HG03066 (cell line): ENCODE data around the gene CDKN2B-AS1.
"Not testable (repeated sequence)": the region's sequence is repeated elsewhere in the genome, so short reads cannot be mapped to it uniquely, and the experiment has no call there.

ENCODE experiments used
- ATAC-seq: cut with Tn5 transposase; IDR thresholded peaks from one replicate; pipeline ENCODE4 v1.9.1; 2021; ENCODE audit warnings: low read depth; ENCODE audit not compliant: unreplicated experiment

Gene CDKN2B-AS1

DNA sequence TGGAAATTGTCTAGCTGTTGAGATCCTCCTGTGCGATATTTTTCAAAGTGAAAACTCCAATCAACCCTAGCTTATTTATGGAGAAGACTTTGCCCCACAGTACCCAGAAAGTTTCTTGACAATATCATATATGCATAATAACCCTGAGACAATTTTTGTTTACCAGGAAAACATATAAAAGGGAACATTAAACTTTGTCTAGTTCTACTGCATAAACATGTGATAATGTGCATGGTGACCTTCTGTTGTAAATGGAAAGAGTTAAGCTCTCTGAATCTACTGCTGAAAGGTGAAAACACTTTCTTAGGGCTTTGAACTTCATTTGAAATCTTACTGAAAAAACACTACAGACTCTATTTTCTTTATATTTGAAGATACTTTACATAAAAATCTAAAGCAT is 46.8 kb downstream of the CDKN2B-AS1 start:
- ATAC-seq, result no peak

DNA sequence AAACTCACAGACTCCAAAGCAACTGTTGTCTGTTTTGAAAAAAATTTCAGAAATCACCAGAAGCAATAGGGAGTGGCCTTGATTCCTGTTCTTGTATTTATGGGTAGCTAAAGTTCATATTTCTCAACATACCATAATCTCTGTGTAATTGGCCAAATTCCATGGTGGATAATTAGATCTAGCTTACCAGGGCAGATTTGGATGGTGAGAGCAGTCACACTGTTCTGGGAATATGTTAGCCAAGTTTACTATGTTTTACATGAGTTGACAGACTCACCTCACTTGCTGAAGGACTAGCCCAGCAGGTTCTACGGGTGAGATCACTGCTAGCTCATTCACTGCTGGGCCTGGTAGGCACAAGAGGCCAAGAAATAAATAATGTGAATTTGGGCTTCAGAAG is 47.2 kb downstream of the CDKN2B-AS1 start:
- no peak for ATAC-seq

GRCh38 chr9:22043928-22044327 is 49.3 kb downstream of the CDKN2B-AS1 start:
- ATAC-seq, result no peak

DNA sequence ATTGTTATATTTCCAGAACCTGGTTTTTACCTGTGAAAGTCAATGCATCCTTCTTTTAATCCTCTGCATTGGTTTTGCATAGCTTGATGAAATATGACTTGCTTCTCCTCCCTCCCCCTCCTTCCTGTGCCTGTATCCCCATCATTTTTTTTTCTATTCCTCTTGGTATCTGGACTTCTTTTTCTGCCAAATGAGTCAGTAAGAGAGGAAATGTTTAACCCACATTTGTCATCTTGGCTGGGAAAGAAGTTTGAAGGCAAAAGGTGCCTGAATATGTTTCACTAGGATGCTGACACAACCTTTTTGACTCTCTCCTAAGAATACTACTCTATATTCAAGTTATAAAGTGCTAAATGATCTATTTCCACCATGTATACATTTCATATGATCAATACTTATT is 50.0 kb downstream of the CDKN2B-AS1 start:
- no peak for ATAC-seq

- no peak for ATAC-seq
These were observed 50.8 kb downstream of the CDKN2B-AS1 start for GRCh38 chr9:22045423-22045822.

DNA sequence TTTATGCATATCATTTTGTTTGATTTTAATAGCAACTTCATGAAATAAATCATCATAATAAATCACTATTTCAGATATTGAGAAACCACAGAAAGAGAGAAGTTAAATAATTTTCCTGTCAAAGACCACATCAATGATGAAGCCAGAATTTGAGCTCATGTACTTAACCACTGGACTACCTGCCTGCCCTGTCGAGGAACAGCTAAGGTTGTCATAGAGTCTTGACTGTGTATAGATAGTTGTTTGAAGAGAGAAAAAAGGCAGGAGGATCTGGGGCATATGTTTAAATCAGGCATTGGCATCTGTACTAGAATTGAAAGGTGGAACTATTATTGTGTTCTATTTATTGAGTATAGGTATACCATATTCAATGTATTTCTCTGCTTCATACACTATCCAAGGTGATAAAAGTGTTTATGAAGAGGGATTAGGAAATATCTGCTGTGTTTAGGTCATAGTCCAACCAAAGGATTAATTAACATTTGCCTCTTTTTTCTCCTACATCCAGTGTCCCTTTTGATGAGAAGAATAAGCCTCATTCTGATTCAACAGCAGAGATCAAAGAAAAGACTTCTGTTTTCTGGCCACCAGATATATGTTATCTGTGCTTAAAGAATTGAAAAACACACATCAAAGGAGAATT is 51.8 kb downstream of the CDKN2B-AS1 start:
- ATAC-seq, result no peak

GRCh38 chr9:22047596-22047995 is 53.0 kb downstream of the CDKN2B-AS1 start:
- ATAC-seq, result no peak

GRCh38 chr9:22049411-22049810 is 54.8 kb downstream of the CDKN2B-AS1 start:
- ATAC-seq, result no peak

DNA sequence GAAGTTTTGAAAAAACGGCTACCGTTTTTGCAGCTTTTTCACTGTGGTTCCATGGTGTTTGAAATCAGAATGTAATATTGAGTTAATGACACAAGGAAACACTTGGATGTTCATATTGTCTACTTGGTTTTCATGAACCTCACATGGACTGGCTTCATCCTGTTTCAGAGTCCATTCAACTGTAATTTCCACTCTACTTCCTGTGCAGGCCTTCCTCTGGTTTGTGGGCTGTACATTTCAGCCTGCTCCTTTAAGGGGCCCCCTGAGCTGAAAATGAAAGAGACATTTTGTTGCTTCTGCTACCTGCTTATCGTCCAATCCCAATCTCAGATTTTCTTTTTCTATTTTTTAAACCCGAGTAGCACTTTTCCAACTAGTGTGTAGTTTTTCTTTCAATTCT is 56.3 kb downstream of the CDKN2B-AS1 start:
- ATAC-seq, result peak; percentile 84

- no peak for ATAC-seq
These were observed 57.9 kb downstream of the CDKN2B-AS1 start for GRCh38 chr9:22052376-22052945.

DNA sequence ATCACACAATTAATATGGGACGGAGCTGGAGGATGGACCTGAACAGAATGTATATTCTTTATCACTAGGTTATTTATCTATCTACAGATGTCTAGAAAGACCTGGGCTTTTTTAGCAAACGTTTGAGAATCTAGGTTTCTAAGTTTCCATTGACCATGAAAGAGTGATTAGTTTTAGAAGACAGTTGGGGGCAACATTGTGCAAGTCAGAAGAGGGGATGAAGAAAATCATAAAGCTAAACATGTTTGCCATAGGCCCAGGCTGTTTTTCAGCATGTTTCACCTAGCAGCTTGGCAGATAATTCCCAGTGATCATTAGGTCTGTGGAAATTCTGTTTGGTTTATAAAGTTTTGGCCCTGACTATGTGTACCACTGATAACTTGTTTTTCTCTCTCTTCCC is 58.6 kb downstream of the CDKN2B-AS1 start:
- no peak for ATAC-seq

DNA sequence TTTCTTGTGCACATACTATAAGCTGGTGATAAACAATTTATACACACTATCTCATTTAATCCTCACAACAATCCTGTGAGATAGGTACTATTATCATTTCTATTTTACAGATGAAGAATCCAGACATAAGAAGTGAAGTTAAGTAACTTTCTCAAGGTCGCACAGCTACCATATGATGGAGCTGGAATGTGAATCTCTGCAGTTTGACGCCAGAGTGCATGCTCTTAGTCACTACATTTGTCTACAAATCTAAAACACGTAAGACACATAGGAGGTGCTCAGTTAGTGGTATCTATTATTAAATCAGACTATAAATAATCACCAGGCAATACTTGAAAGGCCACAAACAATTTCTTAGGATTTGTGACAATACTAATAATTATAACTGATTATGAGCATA is 59.5 kb downstream of the CDKN2B-AS1 start:
- no peak for ATAC-seq

DNA sequence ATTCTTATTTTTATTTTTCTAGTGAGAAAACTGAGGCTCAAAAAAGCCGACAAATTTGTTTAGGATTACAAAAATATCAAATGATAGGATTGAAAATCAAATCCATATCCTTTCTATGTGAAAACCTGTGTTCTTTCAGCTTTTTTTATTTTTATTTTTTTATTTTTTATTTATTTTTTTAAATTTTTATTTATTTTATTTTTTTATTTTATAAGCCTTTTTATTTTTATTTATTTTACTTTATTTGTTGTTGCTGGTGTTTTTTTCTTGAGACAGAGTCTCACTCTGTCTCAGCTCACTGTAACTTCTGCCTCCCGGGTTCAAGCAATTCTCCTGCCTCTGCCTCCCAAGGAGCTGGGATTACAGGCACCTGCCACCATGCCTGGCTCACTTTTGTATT is 59.9 kb downstream of the CDKN2B-AS1 start:
- no peak for ATAC-seq

DNA sequence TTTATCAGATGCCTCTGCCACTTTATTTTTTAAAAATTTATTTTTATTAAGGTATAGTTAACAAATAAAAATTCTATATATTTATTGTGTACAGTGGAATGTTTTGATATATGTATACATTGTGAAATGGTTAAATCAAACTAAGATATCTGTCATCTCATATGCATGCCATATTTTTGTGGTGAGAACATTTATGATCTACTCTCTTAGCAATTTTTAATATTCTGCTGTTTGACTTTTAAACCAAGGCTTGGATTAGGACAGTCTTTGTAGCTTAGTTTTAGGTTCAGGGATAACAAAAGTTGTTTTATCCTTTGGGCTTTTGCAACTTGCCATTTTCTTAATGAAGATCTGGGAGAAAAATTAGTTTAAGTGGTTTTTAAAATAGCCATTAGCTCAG is 60.5 kb downstream of the CDKN2B-AS1 start:
- no peak for ATAC-seq

- ATAC-seq, result no peak
These were observed 61.8 kb downstream of the CDKN2B-AS1 start for GRCh38 chr9:22056402-22056801.

GRCh38 chr9:22057972-22058371 is 63.4 kb downstream of the CDKN2B-AS1 start:
- ATAC-seq, result not testable (repeated sequence)

- ATAC-seq, result no peak
These were observed 66.3 kb downstream of the CDKN2B-AS1 start for GRCh38 chr9:22060831-22061383.

- ATAC-seq, result no peak
These were observed 70.4 kb downstream of the CDKN2B-AS1 start for GRCh38 chr9:22064957-22065356.

DNA sequence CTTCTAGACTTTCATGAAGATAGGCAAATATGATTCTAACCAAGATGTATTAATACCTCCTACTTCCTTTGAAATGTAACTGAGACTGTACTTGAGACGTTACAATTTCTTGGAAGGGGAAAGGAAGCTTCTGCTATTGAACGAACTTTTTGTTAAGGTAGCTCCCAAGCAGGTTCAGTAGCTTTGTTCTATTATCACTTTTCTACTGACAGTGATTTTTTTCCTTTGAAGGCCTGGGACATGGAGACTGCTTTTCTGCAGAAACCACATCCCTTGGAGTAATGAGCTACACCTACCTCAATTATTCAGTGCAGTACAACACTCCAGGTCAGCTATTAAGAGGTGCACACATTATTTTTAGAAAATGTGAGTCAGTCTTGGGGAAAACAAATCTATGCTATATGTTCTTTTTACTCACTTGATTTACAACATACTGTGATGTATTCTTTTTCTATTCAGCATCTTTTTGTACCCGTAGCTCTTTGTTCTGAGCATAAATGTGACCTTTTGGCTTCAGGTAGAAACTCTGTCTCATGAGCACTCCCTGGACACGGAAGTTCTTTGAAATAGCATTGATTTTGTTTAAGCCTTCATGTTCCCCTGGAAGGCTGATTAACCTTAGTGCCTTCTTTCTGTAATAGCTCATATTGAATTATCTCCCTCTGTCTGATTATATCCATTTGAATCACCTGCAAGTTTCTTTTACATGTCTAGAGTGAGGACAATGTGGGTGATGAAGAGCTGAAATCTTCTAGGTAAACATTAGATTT is 71.0 kb downstream of the CDKN2B-AS1 start:
- ATAC-seq, result no peak

DNA sequence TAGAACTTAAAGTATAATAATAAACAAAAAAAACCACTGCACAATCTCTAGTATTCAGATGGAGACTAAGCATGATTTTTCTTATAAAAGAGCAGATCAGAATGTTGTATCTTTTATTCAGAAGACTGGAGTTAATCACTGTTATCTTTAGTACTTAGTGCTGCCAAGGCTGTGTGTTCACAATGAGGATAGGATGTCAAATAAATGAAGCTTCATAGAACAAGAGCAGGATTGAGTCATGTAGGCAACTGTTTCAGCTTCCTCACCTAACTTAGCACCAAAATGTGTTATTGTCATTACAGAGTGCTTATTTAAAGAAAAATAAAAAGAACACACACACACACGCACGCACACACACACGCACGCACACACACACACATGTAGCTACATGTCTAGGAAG is 72.6 kb downstream of the CDKN2B-AS1 start:
- no peak for ATAC-seq

DNA sequence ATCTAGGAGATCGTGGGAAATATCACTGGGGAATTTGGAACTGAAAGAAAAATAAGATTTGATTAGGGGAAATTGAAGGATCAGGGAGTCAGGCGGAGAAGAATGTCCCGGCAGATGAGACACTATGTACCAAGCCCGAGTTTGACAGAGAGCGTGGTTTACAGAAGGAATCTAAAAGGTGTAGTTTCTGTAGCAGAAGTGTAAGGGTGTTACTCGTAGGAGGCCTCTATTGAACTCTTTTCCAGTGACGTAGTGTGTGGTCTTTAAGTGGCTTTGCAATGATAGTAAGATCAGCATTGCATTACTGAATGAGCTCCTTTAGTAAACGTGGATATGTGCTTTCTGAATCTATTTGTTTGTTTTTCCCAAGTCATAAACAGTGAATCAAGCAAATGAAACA is 73.8 kb downstream of the CDKN2B-AS1 start:
- ATAC-seq, result no peak

DNA sequence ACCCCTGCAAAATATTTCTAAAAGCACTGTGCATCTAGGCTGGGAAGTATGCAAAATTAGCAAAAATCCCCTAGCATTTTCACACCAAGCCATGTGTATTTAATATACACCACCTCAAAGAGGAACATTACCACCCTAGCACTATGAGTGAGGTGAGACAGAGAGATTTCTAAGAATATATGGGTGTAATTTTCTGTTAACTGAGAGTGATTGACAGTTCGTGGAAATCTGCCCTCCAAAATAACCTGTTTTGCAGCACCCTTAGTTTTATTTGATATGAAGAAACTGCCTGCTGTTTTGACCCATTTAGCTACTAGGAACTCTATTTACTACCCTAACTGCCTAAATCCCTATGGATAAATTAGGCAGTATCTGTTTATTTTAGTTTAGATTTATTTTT is 78.8 kb downstream of the CDKN2B-AS1 start:
- no peak for ATAC-seq
